SK-N-SH (cell line): ENCODE measurements around the gene MRPS23. TPM values are rescaled to one million over a fixed set of nuclear protein-coding genes. Genes with fewer than 3 reads are reported as not detected.

Source experiments
- CTCF ChIA-PET: fragments of 300-600, 350-600 bp; formaldehyde crosslinking; extraction: SDS; loops from one replicate; lab custom pipeline; 2021; lab: Yijun Ruan, JAX
- POLR2A ChIA-PET: fragments of 350-600 bp; sonication (Branson Sonifier 250); formaldehyde crosslinking; extraction: SDS; loops from one replicate; lab custom pipeline; 2020; ENCODE audit warnings: antibody characterized with exemption, inconsistent platforms; lab: Yijun Ruan, JAX
- DNase-seq: peaks from one replicate; pipeline ENCODE4 v3.0.0; 2012
- H2AFZ ChIP-seq: fragments of 200-600 bp; sonication (generic); 2 replicates; pipeline ENCODE4 v1.8.1; 2016; ENCODE audit warnings: antibody characterized with exemption, mild to moderate bottlenecking, low read depth
- H3F3A ChIP-seq: fragments of 200-600 bp; sonication (generic); replicated peaks from 2 replicates; pipeline ENCODE3; 2016; ENCODE audit warnings: antibody characterized with exemption, mild to moderate bottlenecking; ENCODE audit not compliant: insufficient read depth
- H3K27ac ChIP-seq, 2 experiments: fragments of 200-500 bp in 1 of 2; fragments of 200-600 bp in 1 of 2; sonication (Bioruptor generic) in 1 of 2; sonication (generic), shearing (Covaris generic) in 1 of 2; 2 replicates each; pipeline versions ENCODE4 v1.5.1 to v1.6.1; 2014 to 2016; ENCODE audit warnings: low read depth in 2 of 2, inconsistent platforms in 1 of 2, low read length in 1 of 2, mild to moderate bottlenecking in 1 of 2, mixed read lengths in 1 of 2
- H3K27me3 ChIP-seq: fragments of 200-600 bp; sonication (generic), shearing (Covaris generic); 2 replicates; pipeline ENCODE4 v1.6.1; 2016; ENCODE audit warnings: mixed run types; ENCODE audit not compliant: insufficient read depth
- H3K36me3 ChIP-seq, 2 experiments: fragments of 200-500 bp in 1 of 2; fragments of 200-600 bp in 1 of 2; sonication (Bioruptor generic) in 1 of 2; sonication (generic) in 1 of 2; replicated peaks in 1 of 2; 2 replicates each; pipeline versions ENCODE3 to v1.5.1; 2014 to 2016; ENCODE audit warnings: low read length in 1 of 2, mild to moderate bottlenecking in 1 of 2; ENCODE audit not compliant: insufficient read depth in 2 of 2, control insufficient read depth in 1 of 2
- H3K4me1 ChIP-seq, 2 experiments: fragments of 200-500 bp in 1 of 2; fragments of 200-600 bp in 1 of 2; sonication (Bioruptor generic) in 1 of 2; sonication (generic), shearing (Covaris generic) in 1 of 2; 2 replicates each; pipeline versions ENCODE4 v1.5.1 to v1.6.1; 2014 to 2016; ENCODE audit warnings: low read depth in 1 of 2, low read length in 1 of 2, mixed run types in 1 of 2; ENCODE audit not compliant: insufficient read depth in 2 of 2, control insufficient read depth in 1 of 2
- H3K4me2 ChIP-seq: fragments of 200-600 bp; sonication (generic), shearing (Covaris generic); 2 replicates; pipeline ENCODE4 v1.6.1; 2017; ENCODE audit warnings: mixed run types
- H3K4me3 ChIP-seq, 2 experiments: fragments of 200-500 bp in 1 of 2; fragments of 200-600 bp in 1 of 2; sonication (Bioruptor generic) in 1 of 2; sonication (generic), shearing (Covaris generic) in 1 of 2; 2 replicates each; pipeline versions ENCODE4 v1.5.1 to v1.8.1; 2014 to 2016; ENCODE audit warnings: low read depth in 2 of 2, inconsistent platforms in 1 of 2, low read length in 1 of 2, mild to moderate bottlenecking in 1 of 2, mixed read lengths in 1 of 2, moderate library complexity in 1 of 2
- H3K79me2 ChIP-seq: fragments of 200-600 bp; sonication (generic); 2 replicates; pipeline ENCODE4 v1.8.1; 2017; ENCODE audit warnings: mild to moderate bottlenecking; ENCODE audit not compliant: insufficient read depth
- H3K9ac ChIP-seq: fragments of 200-600 bp; sonication (generic); 2 replicates; pipeline ENCODE4 v1.6.1; 2017; ENCODE audit warnings: mixed run types
- H3K9me2 ChIP-seq: fragments of 200-600 bp; sonication (generic); 2 replicates; pipeline ENCODE4 v1.6.1; 2017; ENCODE audit warnings: mixed run types
- H3K9me3 ChIP-seq: fragments of 200-600 bp; sonication (generic); 2 replicates; pipeline ENCODE4 v1.6.1; 2017; ENCODE audit warnings: mixed run types, mild to moderate bottlenecking, moderate library complexity
- H4K20me1 ChIP-seq: fragments of 200-600 bp; sonication (generic); 2 replicates; pipeline ENCODE4 v1.6.1; 2017; ENCODE audit warnings: mild to moderate bottlenecking, mixed run types; ENCODE audit not compliant: insufficient read depth
- CHD2 ChIP-seq: fragments of 150-350 bp; IDR thresholded peaks from 2 replicates; pipeline ENCODE4 v1.6.1; 2018; ENCODE audit warnings: low read length; ENCODE audit not compliant: partially characterized antibody
- EP300 ChIP-seq, 2 experiments: IDR thresholded peaks; 2 replicates each; pipeline versions ENCODE4 v1.4.0 to v1.6.1; 2012; ENCODE audit warnings: borderline replicate concordance in 1 of 2, low read depth in 1 of 2, low read length in 1 of 2
- EZH2phosphoT487 ChIP-seq: fragments of 200-600 bp; sonication (generic); IDR thresholded peaks from 2 replicates; pipeline ENCODE4 v1.6.1; 2017; ENCODE audit warnings: low read depth, mixed run types, mild to moderate bottlenecking, antibody characterized with exemption, moderate library complexity, borderline replicate concordance
- FOXJ3 ChIP-seq: sonication (generic); formaldehyde crosslinking; IDR thresholded peaks from 2 replicates; pipeline ENCODE4 v1.5.1; 2020; ENCODE audit warnings: mild to moderate bottlenecking, missing genetic modification reagents
- FOXM1 ChIP-seq: IDR thresholded peaks from 2 replicates; pipeline ENCODE4 v1.4.0; 2012; ENCODE audit warnings: low read depth, mild to moderate bottlenecking
- GABPA ChIP-seq: IDR thresholded peaks from 2 replicates; pipeline ENCODE4 v1.4.0; 2012; ENCODE audit warnings: low read depth, mild to moderate bottlenecking
- GATA2 ChIP-seq: sonication (generic); formaldehyde crosslinking; IDR thresholded peaks from 2 replicates; pipeline ENCODE4 v1.5.0; 2020; ENCODE audit warnings: mild to moderate bottlenecking, missing genetic modification reagents
- MXI1 ChIP-seq: IDR thresholded peaks from 2 replicates; pipeline ENCODE4 v1.6.1; 2012; ENCODE audit warnings: mild to moderate bottlenecking, low read depth, low read length, improper control_type of control experiment
- NRF1 ChIP-seq: IDR thresholded peaks from 2 replicates; pipeline ENCODE4 v1.6.1; 2012; ENCODE audit warnings: low read depth, mild to moderate bottlenecking, low read length
- POLR2AphosphoS5 ChIP-seq: IDR thresholded peaks from 2 replicates; pipeline ENCODE4 v1.6.1; 2012; ENCODE audit warnings: low read depth, low read length
- RAD21 ChIP-seq: IDR thresholded peaks from 2 replicates; pipeline ENCODE4 v1.6.1; 2012; ENCODE audit warnings: mild to moderate bottlenecking, low read length
- REST ChIP-seq: IDR thresholded peaks from 2 replicates; pipeline ENCODE4 v1.6.1; 2012; ENCODE audit warnings: mild to moderate bottlenecking, low read depth, low read length, moderate library complexity
- RFX5 ChIP-seq: IDR thresholded peaks from 2 replicates; pipeline ENCODE4 v1.6.1; 2012; ENCODE audit warnings: mild to moderate bottlenecking, improper control_type of control experiment, low read length
- SIN3A ChIP-seq: IDR thresholded peaks from 2 replicates; pipeline ENCODE4 v1.6.1; 2012; ENCODE audit warnings: low read depth, mild to moderate bottlenecking, low read length, moderate library complexity, borderline replicate concordance
- SMC3 ChIP-seq: IDR thresholded peaks from 2 replicates; pipeline ENCODE4 v1.6.1; 2012; ENCODE audit warnings: low read depth, low read length, improper control_type of control experiment
- YY1 ChIP-seq: IDR thresholded peaks from 2 replicates; pipeline ENCODE4 v1.4.0; 2012; ENCODE audit warnings: low read depth, mild to moderate bottlenecking
- WGBS: methylation state at CpG from one replicate; pipeline ENCODE4 v1.1.6; 2017; ENCODE audit warnings: low lambda C conversion rate; 5-methylcytosine and 5-hydroxymethylcytosine counted together
- polyA plus RNA-seq, 3 experiments: library from polyadenylated mRNA; depleted of rRNA; stranded (reverse); fragments of >200 nt; gene quantifications; 2 replicates each; pipeline ENCODE4 v1.2.3, GENCODE V29; 2012
- TF ChIP-seq, protein P1 (sequence below): IDR thresholded peaks from 2 replicates; pipeline ENCODE4 v1.4.0; 2012; ENCODE audit warnings: low read depth
- TF ChIP-seq, protein P2 (sequence below): IDR thresholded peaks from 2 replicates; pipeline ENCODE4 v1.4.0; 2012; ENCODE audit warnings: low read depth, borderline replicate concordance

Gene MRPS23
- polyA plus RNA-seq, 1 of the 3 experiments (the other 2 are of a cell fraction): 105 TPM

GRCh38 chr17:57861790-57862693 lies 12.2 kb upstream of the MRPS23 start:
- Histone ChIP-seq H3K4me3 (peak overlapping the region in 1 of 2 experiments; percentile 28; a peak in 1 of 4 replicates), H4K20me1 (no peaks in the 10 kb centered on the region), H3K79me2 (peaks cover 3% of the 10 kb centered on the region; the same call in 1 of the 2 replicates), H3K36me3 (peaks cover 6 to 20% of the 10 kb centered on the region in 2 experiments), H3K27ac (no peak overlapping the region), H3K9me3 (no peaks in the 10 kb centered on the region), H2AFZ (no peak overlapping the region), H3K9ac (no peak overlapping the region), H3K4me1 (peaks cover 14 to 22% of the 10 kb centered on the region in 2 experiments; a peak in 3 of 4 replicates), H3F3A (peaks cover 21% of the 10 kb centered on the region), H3K4me2 (no peak overlapping the region; the same call in 1 of the 2 replicates), H3K9me2 (no peaks in the 10 kb centered on the region), H3K27me3 (no peaks in the 10 kb centered on the region)
- CTCF ChIA-PET: interaction anchor here (0.6 to 25.6 kb wide), 16 partner anchors 8 to 489 kb away, joined by 3 to 1002 read pairs (median 4); partner anchors contain the start of genes MRPS23, SRSF1 and VEZF1
- POLR2A ChIA-PET: interaction anchor here (1.0 to 4.7 kb wide), 6 partner anchors 12 to 137 kb away, joined by 3 to 36 read pairs (median 5); partner anchors contain the start of genes CUEDC1 and MRPS23
- TF ChIP-seq NRF1 (no peak), RAD21 (no peak), SIN3A (no peak)
- TF ChIP-seq, protein P1, sequence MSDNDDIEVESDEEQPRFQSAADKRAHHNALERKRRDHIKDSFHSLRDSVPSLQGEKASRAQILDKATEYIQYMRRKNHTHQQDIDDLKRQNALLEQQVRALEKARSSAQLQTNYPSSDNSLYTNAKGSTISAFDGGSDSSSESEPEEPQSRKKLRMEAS: peak; percentile 41; the same call in 1 of the 2 replicates
- 52% methylated on average over 41 of the region's 58 CpGs for WGBS
- DNase-seq: peak; percentile 88

DNA sequence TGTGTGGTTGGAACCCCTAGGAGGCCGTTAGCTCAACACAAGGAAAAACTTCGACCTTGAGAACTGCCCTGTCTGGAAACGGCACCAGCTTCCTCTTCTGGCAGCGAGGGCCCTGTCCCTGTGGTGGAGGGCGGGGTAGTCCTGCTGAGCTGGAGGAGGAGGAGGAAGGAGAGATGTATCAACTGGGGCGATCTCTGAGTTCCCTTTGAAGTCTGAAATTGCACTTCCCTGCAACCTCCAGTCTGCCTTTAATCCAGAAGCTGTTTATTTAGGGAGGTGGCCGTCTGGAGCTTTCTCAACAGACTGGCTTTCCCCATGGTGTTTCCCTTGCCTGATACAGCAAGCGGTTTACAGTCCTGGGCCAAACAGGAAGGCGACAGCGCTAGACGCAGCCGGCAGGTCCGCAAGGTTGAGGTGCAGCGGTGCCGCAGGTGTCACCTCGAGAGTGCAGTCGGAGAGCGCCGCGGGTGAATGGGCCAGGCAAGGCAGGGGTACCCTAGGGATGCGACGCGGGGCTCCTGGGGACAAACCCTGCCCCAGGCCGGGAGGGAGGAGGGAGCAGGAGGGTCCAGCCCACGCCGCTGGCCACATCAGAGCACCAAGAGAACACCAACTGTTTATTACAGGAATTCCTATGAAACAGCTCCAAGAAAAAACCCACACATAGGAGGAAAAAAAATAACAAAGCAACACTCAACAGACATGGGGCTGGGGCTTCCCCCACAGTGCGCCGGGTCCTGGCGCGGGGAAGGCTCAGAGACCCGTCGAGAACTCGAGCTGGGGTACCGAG lies 11.4 kb upstream of the MRPS23 start:
- no peak overlapping the region for H2AFZ ChIP-seq
- DNase-seq: peak; percentile 70

More for the DNA sequence above, 11.4 kb upstream of the MRPS23 start:
- WGBS: 64% methylated on average over 34 of the region's 34 CpGs
- Histone ChIP-seq H3K9me3 (no peaks in the 10 kb centered on the region), H4K20me1 (no peaks in the 10 kb centered on the region), H3K4me3 (peak overlapping the region in 1 of 2 experiments; percentile 28; a peak in 1 of 4 replicates), H3K9ac (no peak overlapping the region), H3K27me3 (no peaks in the 10 kb centered on the region), H3K4me1 (peaks cover 14 to 22% of the 10 kb centered on the region in 2 experiments; a peak in 3 of 4 replicates), H3F3A (peaks cover 21% of the 10 kb centered on the region), H3K9me2 (no peaks in the 10 kb centered on the region), H3K4me2 (no peak overlapping the region; the same call in 1 of the 2 replicates), H3K79me2 (no peaks in the 10 kb centered on the region), H3K36me3 (peaks cover 4 to 12% of the 10 kb centered on the region in 2 experiments), H3K27ac (no peak overlapping the region; a peak in 1 of 4 replicates)
- CTCF ChIA-PET: interaction anchor here (0.6 to 25.6 kb wide), 17 partner anchors 9 to 490 kb away, joined by 3 to 1002 read pairs (median 9); partner anchors contain the start of genes MRPS23, SRSF1 and VEZF1
- POLR2A ChIA-PET: interaction anchor here (1.1 to 4.7 kb wide), 5 partner anchors 11 to 138 kb away, joined by 3 to 36 read pairs (median 8); partner anchors contain the start of genes CUEDC1 and MRPS23
- no peak for TF ChIP-seq CHD2
- TF ChIP-seq EP300 (IDR thresholded peaks at IDR 0.05; ENCODE audit: borderline replicate concordance in 1 of 2, low read depth in 1 of 2, low read length in 1 of 2): no peak
- no peak for TF ChIP-seq RFX5
- no peak for TF ChIP-seq REST
- TF ChIP-seq EZH2phosphoT487: no peak
- TF ChIP-seq POLR2AphosphoS5: no peak
- no peak for TF ChIP-seq YY1
- no peak for TF ChIP-seq MXI1
- TF ChIP-seq, protein P2, sequence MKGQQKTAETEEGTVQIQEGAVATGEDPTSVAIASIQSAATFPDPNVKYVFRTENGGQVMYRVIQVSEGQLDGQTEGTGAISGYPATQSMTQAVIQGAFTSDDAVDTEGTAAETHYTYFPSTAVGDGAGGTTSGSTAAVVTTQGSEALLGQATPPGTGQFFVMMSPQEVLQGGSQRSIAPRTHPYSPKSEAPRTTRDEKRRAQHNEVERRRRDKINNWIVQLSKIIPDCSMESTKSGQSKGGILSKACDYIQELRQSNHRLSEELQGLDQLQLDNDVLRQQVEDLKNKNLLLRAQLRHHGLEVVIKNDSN: no peak
- no peak for TF ChIP-seq FOXM1
- TF ChIP-seq GATA2 (CRISPR knock-in tag): no peak
- no peak for TF ChIP-seq GABPA
- no peak for TF ChIP-seq SMC3
- no peak for TF ChIP-seq FOXJ3 (CRISPR knock-in tag)
